ENCODE results near the gene TM4SF1.

The TM4SF1 gene

GRCh38 chr3:149331396-149331795 is 46.1 kb downstream of the TM4SF1 start:
- no peak for TF ChIP-seq CTCF (conservative IDR thresholded peaks at IDR 0.05; ENCODE audit: control insufficient read depth, insufficient read depth, low read depth, low read length)
- H3K4me3 ChIP-seq (ENCODE audit: control insufficient read depth, low read depth, low read length), result no peak overlapping the region
- DNase-seq (ENCODE audit: low read depth), result no peak

- H3K4me3 ChIP-seq (ENCODE audit: control insufficient read depth, low read depth, low read length), result no peak overlapping the region
- TF ChIP-seq CTCF (conservative IDR thresholded peaks at IDR 0.05; ENCODE audit: control insufficient read depth, insufficient read depth, low read depth, low read length), result no peak
- peak; percentile 45 for DNase-seq (ENCODE audit: low read depth)
These were observed 46.7 kb downstream of the TM4SF1 start for GRCh38 chr3:149330609-149331331.

- DNase-seq (ENCODE audit: low read depth), result no peak
- no peak for TF ChIP-seq CTCF (conservative IDR thresholded peaks at IDR 0.05; ENCODE audit: control insufficient read depth, insufficient read depth, low read depth, low read length)
- no peak overlapping the region for H3K4me3 ChIP-seq (ENCODE audit: control insufficient read depth, low read depth, low read length)
These were observed 50.3 kb downstream of the TM4SF1 start for GRCh38 chr3:149327156-149327555.

- DNase-seq (ENCODE audit: low read depth), result no peak
- no peak overlapping the region for H3K4me3 ChIP-seq (ENCODE audit: control insufficient read depth, low read depth, low read length)
- no peak for TF ChIP-seq CTCF (conservative IDR thresholded peaks at IDR 0.05; ENCODE audit: control insufficient read depth, insufficient read depth, low read depth, low read length)
These were observed 51.9 kb downstream of the TM4SF1 start for GRCh38 chr3:149325581-149325980.

GRCh38 chr3:149324332-149324731 is 53.1 kb downstream of the TM4SF1 start:
- DNase-seq (ENCODE audit: low read depth), result no peak
- TF ChIP-seq CTCF (conservative IDR thresholded peaks at IDR 0.05; ENCODE audit: control insufficient read depth, insufficient read depth, low read depth, low read length), result no peak
- no peak overlapping the region for H3K4me3 ChIP-seq (ENCODE audit: control insufficient read depth, low read depth, low read length)

- no peak overlapping the region for H3K4me3 ChIP-seq (ENCODE audit: control insufficient read depth, low read depth, low read length)
- no peak for DNase-seq (ENCODE audit: low read depth)
- TF ChIP-seq CTCF (conservative IDR thresholded peaks at IDR 0.05; ENCODE audit: control insufficient read depth, insufficient read depth, low read depth, low read length), result no peak
These were observed 55.8 kb downstream of the TM4SF1 start for GRCh38 chr3:149321640-149322039.
